ENCODE results near the gene PTPRS. TPM values are rescaled to one million over a fixed set of nuclear protein-coding genes. Genes with fewer than 3 reads are reported as not detected.

Gene PTPRS
- total and polyA plus RNA-seq, 2 donors (not counting 3 experiments of a cell fraction or from before 2014, with no cell fraction given) = 10.1 to 16.1 TPM

DNA sequence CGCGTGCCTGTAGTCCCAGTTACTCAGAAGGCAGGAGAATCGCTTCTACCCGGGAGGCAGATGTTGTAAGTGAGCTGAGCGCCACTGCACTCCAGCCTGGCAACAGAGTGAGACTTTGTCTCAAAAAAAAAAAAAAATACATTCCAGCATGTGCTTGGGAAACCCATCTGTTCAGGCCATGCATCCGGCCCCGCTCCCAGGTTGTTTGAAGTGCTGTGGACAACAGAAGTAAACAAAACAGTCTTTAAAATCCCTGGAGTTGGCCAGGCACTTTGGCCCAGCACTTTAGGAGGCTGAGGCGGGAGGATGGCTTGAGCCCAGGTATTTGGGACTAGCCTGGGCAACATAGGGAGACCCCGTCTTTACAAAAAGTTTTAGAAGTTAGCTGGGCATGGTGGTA, 3.2 kb upstream of the PTPRS start:
- Histone ChIP-seq H3K27me3 (ENCODE audit: control insufficient read depth in 2 of 2, insufficient read depth in 2 of 2, low read length in 2 of 2) (peaks cover 7 to 14% of the 10 kb centered on the region in 2 experiments), H3K4me2 (ENCODE audit: insufficient read depth, low read length) (no peak overlapping the region), H3K9me1 (replicated peaks; ENCODE audit: control insufficient read depth, extremely low read depth, insufficient read depth, low read length) (no peaks in the 10 kb centered on the region), H3K36me3 (ENCODE audit: control insufficient read depth in 2 of 2, extremely low read depth in 1 of 2, insufficient read depth in 2 of 2, low read length in 2 of 2) (no peaks in the 10 kb centered on the region), H3K4me3 (replicated peaks in 1 of 3; ENCODE audit: insufficient read depth in 1 of 3, low read depth in 1 of 3, low read length in 3 of 3) (no peak overlapping the region), H3K79me2 (ENCODE audit: control insufficient read depth, insufficient read depth, low read length) (no peaks in the 10 kb centered on the region), H3K9me3 (replicated peaks; ENCODE audit: control insufficient read depth, insufficient read depth, low read length) (no peaks in the 10 kb centered on the region), H3K4me1 (ENCODE audit: control insufficient read depth, extremely low read depth, insufficient read depth, low read length) (peaks cover 11% of the 10 kb centered on the region), H2AFZ (ENCODE audit: low read depth, low read length) (no peak overlapping the region), H3K9ac (replicated peaks; ENCODE audit: extremely low read depth, insufficient read depth, low read length) (no peak overlapping the region), H4K20me1 (replicated peaks; ENCODE audit: control insufficient read depth, extremely low read depth, insufficient read depth, low read length) (no peaks in the 10 kb centered on the region), H3K27ac (ENCODE audit: insufficient read depth, low read depth, low read length) (no peak overlapping the region)
- dilution Hi-C loops (cut with MboI; ENCODE audit: extremely low pct_ligation_motif_present, low sequenced_read_pairs) (loop anchor here (10.0 kb wide), 1 partner anchor 89 kb away; no protein-coding TSS in a partner anchor), intact Hi-C loops (cut with micrococcal nuclease) (no loop called here)
- FAIRE-seq = no peak
- no peak for TF ChIP-seq CTCF (IDR thresholded peaks at IDR 0.05; ENCODE audit: extremely low read depth in 1 of 2, insufficient read depth in 1 of 2, low read depth in 1 of 2, low read length in 2 of 2)
- no peak for TF ChIP-seq MYC (IDR thresholded peaks at IDR 0.05; ENCODE audit: low read depth, low read length)
- TF ChIP-seq POLR2A (IDR thresholded peaks at IDR 0.05; ENCODE audit: low read depth, low read length) = no peak
- TF ChIP-seq GATA2 (IDR thresholded peaks at IDR 0.05; ENCODE audit: insufficient read depth, insufficient read length, low read depth, low read length) = no peak
- no peak for TF ChIP-seq EZH2 (IDR thresholded peaks at IDR 0.05; ENCODE audit: borderline replicate concordance, low read depth, low read length, severe bottlenecking)
- TF ChIP-seq JUN (IDR thresholded peaks at IDR 0.05; ENCODE audit: borderline replicate concordance, insufficient read depth, insufficient read length, low read depth) = no peak
- TF ChIP-seq POLR2AphosphoS5 (IDR thresholded peaks at IDR 0.05; ENCODE audit: insufficient read depth, low read depth, low read length) = no peak
- TF ChIP-seq, protein P1, sequence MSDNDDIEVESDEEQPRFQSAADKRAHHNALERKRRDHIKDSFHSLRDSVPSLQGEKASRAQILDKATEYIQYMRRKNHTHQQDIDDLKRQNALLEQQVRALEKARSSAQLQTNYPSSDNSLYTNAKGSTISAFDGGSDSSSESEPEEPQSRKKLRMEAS (IDR thresholded peaks at IDR 0.05; ENCODE audit: insufficient read depth, insufficient read length) = no peak
- no peak for TF ChIP-seq FOS (IDR thresholded peaks at IDR 0.05; ENCODE audit: borderline replicate concordance, insufficient read depth, low read length)
- ChIA-PET CTCF (interaction anchor here (1.2 kb wide), 1 partner anchor 15 kb away, joined by 3 read pairs; no protein-coding TSS in a partner anchor), POLR2A (no interaction called here)
- no TSS peak for BruUV-seq (replicated peaks)
- no peak for DNase-seq (ENCODE audit: low read depth, low spot score)

Data from endothelial cell of umbilical vein (primary cell).